ENCODE data around the gene TMEM63C. TPM values are rescaled to one million over a fixed set of nuclear protein-coding genes. Genes with fewer than 3 reads are reported as not detected.
"Not testable (repeated sequence)": the region's sequence is repeated elsewhere in the genome, so short reads cannot be mapped to it uniquely, and the experiment has no call there.

TMEM63C gene
- total and polyA plus RNA-seq, 5 donors: 0.03 to 0.23 (median 0.13) TPM; not detected in 1

DNA sequence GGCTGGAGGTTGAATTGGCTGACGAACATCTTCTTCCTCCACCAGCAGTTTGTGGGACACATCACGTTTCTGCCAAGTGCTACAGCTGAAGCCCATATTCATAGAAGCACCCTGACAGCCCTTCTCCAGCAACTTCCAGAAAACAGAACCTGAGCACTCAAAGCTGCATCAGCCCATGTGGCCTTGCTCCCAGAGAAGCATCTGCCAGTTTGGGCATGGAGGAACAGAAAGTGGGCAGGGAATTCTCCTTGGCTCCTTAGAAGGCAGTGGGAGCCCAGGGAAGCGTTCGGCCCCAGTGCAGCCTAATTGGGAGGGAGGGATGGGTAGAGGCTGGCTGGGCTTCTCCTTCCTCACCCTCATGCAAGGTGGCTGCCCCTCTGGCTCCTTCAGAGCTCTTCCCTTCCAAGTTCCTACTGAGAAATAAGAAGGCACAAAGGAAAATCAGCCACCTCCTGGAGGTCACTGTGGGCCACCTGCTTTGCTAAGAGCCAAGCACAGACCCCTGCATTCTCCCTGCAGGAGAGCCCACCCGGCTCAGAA lies 93.5 kb downstream of the TMEM63C start:
- Histone ChIP-seq H3K4me1 (ENCODE audit: control insufficient read depth, insufficient read depth, low read length) (no peaks in the 10 kb centered on the region), H3K27ac (ENCODE audit: low read length) (no peak overlapping the region), H3K9me3 (ENCODE audit: control insufficient read depth, low read length) (no peaks in the 10 kb centered on the region), H3K27me3 (ENCODE audit: control insufficient read depth, insufficient read depth) (no peaks in the 10 kb centered on the region), H3K4me3 (ENCODE audit: low read length) (no peak overlapping the region)
- 64% methylated on average over 5 of the region's 5 CpGs for WGBS
- intact Hi-C loops (cut with DNase I): no loop called here
- ATAC-seq (no peak), DNase-seq (no peak)

DNA sequence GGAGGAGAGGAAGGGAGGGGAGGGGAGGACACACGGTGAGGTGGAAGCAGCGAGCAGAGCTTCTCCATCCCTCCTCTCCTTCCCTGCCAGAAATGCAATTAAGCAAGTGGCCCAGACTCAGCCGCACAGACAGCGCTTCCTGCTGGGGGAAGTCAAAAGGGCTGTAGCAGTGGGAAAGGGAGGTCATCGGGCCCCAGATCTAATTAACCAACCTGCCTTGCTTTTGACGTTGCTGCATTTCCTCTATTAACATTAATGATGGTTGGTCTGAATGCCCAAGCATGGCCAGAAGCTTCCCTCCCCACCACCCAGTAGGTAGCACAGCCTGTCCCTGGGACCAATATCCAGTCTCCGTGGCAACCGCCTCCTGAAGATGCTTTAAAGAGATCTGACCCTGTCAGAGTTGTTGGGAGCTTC lies 94.0 kb downstream of the TMEM63C start:
- Histone ChIP-seq H3K4me3 (ENCODE audit: low read length) (no peak overlapping the region), H3K27ac (ENCODE audit: low read length) (no peak overlapping the region), H3K4me1 (ENCODE audit: control insufficient read depth, insufficient read depth, low read length) (no peaks in the 10 kb centered on the region), H3K27me3 (ENCODE audit: control insufficient read depth, insufficient read depth) (no peaks in the 10 kb centered on the region), H3K9me3 (ENCODE audit: control insufficient read depth, low read length) (no peaks in the 10 kb centered on the region)
- intact Hi-C loops (cut with DNase I): no loop called here
- 54% methylated on average over 8 of the region's 8 CpGs for WGBS
- ATAC-seq (no peak), DNase-seq (no peak)

DNA sequence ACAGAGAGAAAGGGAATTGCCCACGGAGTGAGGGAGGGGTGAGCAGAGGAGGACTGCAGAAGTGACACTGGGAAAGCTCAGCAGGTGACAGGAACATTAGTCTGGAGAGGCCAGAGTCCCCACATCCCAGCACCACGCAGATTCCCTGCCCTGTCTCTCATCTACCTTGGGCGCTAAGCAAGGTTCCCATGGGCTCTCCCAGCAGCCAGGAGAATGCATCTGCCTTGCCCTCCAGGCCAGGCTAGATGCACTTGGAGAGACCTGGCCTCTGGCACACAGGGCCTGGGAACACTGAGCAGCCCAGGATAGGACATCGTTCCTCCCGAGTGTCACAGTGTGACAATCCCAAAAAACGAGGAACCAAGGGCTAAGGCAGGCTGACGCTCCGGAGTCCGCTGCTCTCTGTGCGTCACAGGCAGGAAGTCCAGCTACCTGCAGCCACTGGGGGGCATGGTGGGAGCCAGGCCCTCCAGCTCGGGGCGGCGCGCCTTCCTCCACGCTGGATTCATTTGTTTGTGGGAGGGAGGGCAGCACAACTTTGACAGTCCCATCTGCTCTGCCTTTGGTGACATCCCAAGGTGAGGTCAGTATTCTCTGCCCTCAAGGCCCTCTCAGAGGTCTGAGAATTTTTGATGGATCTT lies 94.8 kb downstream of the TMEM63C start:
- ATAC-seq: no peak
- Histone ChIP-seq H3K27ac (ENCODE audit: low read length) (no peak overlapping the region), H3K4me3 (ENCODE audit: low read length) (no peak overlapping the region), H3K9me3 (ENCODE audit: control insufficient read depth, low read length) (no peaks in the 10 kb centered on the region), H3K27me3 (ENCODE audit: control insufficient read depth, insufficient read depth) (no peaks in the 10 kb centered on the region), H3K4me1 (ENCODE audit: control insufficient read depth, insufficient read depth, low read length) (no peaks in the 10 kb centered on the region)
- WGBS: 81% methylated on average over 15 of the region's 15 CpGs
- intact Hi-C loops (cut with DNase I): no loop called here
- DNase-seq: no peak

DNA sequence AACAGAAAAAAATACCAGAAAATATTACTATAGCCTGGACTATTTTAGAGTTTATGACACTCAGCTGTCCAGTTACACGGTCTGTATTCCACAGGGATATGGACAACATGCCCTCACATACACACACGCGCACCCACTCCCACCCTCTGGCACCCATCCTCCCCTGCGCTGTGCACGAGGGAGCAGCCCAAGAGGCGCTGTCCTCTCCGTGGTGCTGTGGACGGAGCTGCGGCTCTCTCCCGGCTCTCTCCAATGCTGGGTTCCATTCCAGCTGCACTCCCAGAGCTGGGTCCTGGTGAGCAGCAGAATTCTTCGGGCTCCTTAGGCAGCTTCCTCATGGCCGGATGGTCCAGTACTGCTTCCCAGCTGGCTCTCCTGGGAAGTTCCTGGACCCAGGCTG lies 95.4 kb downstream of the TMEM63C start:
- no peak for DNase-seq
- 90% methylated on average over 12 of the region's 12 CpGs for WGBS
- intact Hi-C loops (cut with DNase I): no loop called here
- no peak for ATAC-seq
- H3K9me3 ChIP-seq (ENCODE audit: control insufficient read depth, low read length): no peaks in the 10 kb centered on the region
- H3K27ac ChIP-seq (ENCODE audit: low read length): no peak overlapping the region
- no peaks in the 10 kb centered on the region for H3K27me3 ChIP-seq (ENCODE audit: control insufficient read depth, insufficient read depth)
- H3K4me1 ChIP-seq (ENCODE audit: control insufficient read depth, insufficient read depth, low read length): no peaks in the 10 kb centered on the region
- no peak overlapping the region for H3K4me3 ChIP-seq (ENCODE audit: low read length)

- intact Hi-C loops (cut with DNase I): no loop called here
- ATAC-seq (no peak), DNase-seq (no peak)
- H3K27me3 ChIP-seq (ENCODE audit: control insufficient read depth, insufficient read depth): no peaks in the 10 kb centered on the region
- no peaks in the 10 kb centered on the region for H3K4me1 ChIP-seq (ENCODE audit: control insufficient read depth, insufficient read depth, low read length)
- H3K9me3 ChIP-seq (ENCODE audit: control insufficient read depth, low read length): no peaks in the 10 kb centered on the region
- no peak overlapping the region for H3K27ac ChIP-seq (ENCODE audit: low read length)
- WGBS: 94% methylated on average over 14 of the region's 14 CpGs
- H3K4me3 ChIP-seq (ENCODE audit: low read length): no peak overlapping the region
Measured at GRCh38 chr14:77278461-77279230, 97.0 kb downstream of the TMEM63C start.

DNA sequence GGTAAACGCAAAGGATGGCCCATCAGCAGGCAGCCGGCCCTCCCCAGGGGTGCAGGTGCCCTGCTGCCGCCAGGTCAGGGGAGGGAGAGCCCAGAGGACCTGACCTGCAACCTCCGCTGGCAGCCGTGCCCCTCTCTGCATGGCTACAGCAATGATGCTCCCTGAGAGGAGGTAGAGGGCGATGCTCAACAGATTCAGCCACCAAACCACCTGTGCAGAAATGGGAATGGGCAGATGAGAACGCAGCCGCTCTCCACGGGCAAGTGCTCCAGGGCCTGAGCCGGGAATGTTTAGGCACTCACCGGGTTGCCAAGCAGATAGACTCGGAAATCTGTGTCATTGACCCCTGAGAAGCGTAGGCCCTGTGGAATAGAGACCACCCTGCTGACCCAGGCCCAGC lies 98.1 kb downstream of the TMEM63C start:
- 96% methylated on average over 13 of the region's 13 CpGs for WGBS
- ATAC-seq: no peak
- no peak overlapping the region for H3K4me3 ChIP-seq (ENCODE audit: low read length)
- no peak overlapping the region for H3K27ac ChIP-seq (ENCODE audit: low read length)
- no peaks in the 10 kb centered on the region for H3K9me3 ChIP-seq (ENCODE audit: control insufficient read depth, low read length)
- DNase-seq: no peak
- intact Hi-C loops (cut with DNase I): no loop called here
- no peaks in the 10 kb centered on the region for H3K4me1 ChIP-seq (ENCODE audit: control insufficient read depth, insufficient read depth, low read length)
- H3K27me3 ChIP-seq (ENCODE audit: control insufficient read depth, insufficient read depth): no peaks in the 10 kb centered on the region

DNA sequence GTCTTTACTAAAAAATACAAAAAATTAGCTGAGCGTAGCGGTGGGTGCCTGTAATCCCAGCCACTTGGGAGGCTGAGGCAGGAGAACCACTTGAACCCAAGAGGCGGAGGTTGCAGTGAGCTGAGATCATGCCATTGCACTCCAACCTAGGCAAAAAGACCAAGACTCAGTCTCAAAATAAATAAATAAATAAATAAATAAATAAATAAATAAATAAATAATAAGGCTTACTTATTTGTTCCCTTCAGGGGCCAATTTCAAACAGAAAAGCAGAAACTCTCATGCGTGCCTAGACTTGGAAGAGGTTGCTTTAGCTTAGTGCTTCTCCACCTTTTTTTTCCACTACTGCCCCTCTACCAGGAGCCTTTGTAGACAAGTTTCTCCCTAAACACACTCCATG lies 99.3 kb downstream of the TMEM63C start:
- intact Hi-C loops (cut with DNase I); H3K4me1 ChIP-seq (ENCODE audit: control insufficient read depth, insufficient read depth, low read length); H3K27me3 ChIP-seq (ENCODE audit: control insufficient read depth, insufficient read depth); DNase-seq; H3K4me3 ChIP-seq (ENCODE audit: low read length); ATAC-seq; H3K27ac ChIP-seq (ENCODE audit: low read length); H3K9me3 ChIP-seq (ENCODE audit: control insufficient read depth, low read length): not testable (repeated sequence)
- WGBS: 99% methylated on average over 4 of the region's 4 CpGs

- ATAC-seq (no peak), DNase-seq (no peak)
- Histone ChIP-seq H3K27me3 (ENCODE audit: control insufficient read depth, insufficient read depth) (no peaks in the 10 kb centered on the region), H3K27ac (ENCODE audit: low read length) (no peak overlapping the region), H3K9me3 (ENCODE audit: control insufficient read depth, low read length) (no peaks in the 10 kb centered on the region), H3K4me3 (ENCODE audit: low read length) (no peak overlapping the region), H3K4me1 (ENCODE audit: control insufficient read depth, insufficient read depth, low read length) (no peaks in the 10 kb centered on the region)
- intact Hi-C loops (cut with DNase I): no loop called here
- 87% methylated on average over 6 of the region's 6 CpGs for WGBS
Measured at GRCh38 chr14:77281852-77282410, 100.3 kb downstream of the TMEM63C start.

GRCh38 chr14:77284066-77284465 lies 102.5 kb downstream of the TMEM63C start:
- Histone ChIP-seq H3K27me3 (ENCODE audit: control insufficient read depth, insufficient read depth) (no peaks in the 10 kb centered on the region), H3K4me3 (ENCODE audit: low read length) (no peak overlapping the region), H3K4me1 (ENCODE audit: control insufficient read depth, insufficient read depth, low read length) (no peaks in the 10 kb centered on the region), H3K9me3 (ENCODE audit: control insufficient read depth, low read length) (no peaks in the 10 kb centered on the region), H3K27ac (ENCODE audit: low read length) (no peak overlapping the region)
- WGBS: 87% methylated on average over 4 of the region's 4 CpGs
- DNase-seq: no peak
- ATAC-seq: no peak
- intact Hi-C loops (cut with DNase I): no loop called here

DNA sequence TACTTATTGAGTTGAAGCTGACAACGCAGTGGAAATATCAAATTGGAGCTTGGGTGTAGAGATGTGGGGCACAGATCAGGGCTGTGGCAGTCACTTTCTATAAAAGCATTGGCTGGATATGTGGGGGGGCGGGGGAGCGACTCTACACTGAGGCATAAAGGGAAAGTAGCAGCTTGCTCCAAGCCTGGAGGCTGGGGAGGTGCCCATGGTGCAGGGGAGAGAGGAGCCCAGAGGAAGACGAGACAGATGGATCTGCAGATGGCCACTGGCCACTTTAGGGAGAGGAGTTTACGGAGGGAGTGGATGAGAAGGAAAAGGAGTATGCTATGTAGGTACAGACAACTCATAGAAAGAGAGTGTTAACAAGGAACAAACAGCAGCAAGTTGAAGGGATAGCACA lies 102.9 kb downstream of the TMEM63C start:
- Histone ChIP-seq H3K9me3 (ENCODE audit: control insufficient read depth, low read length) (no peaks in the 10 kb centered on the region), H3K27ac (ENCODE audit: low read length) (no peak overlapping the region), H3K4me1 (ENCODE audit: control insufficient read depth, insufficient read depth, low read length) (no peaks in the 10 kb centered on the region), H3K27me3 (ENCODE audit: control insufficient read depth, insufficient read depth) (no peaks in the 10 kb centered on the region), H3K4me3 (ENCODE audit: low read length) (no peak overlapping the region)
- intact Hi-C loops (cut with DNase I): no loop called here
- DNase-seq: no peak
- no peak for ATAC-seq
- 96% methylated on average over 5 of the region's 5 CpGs for WGBS

DNA sequence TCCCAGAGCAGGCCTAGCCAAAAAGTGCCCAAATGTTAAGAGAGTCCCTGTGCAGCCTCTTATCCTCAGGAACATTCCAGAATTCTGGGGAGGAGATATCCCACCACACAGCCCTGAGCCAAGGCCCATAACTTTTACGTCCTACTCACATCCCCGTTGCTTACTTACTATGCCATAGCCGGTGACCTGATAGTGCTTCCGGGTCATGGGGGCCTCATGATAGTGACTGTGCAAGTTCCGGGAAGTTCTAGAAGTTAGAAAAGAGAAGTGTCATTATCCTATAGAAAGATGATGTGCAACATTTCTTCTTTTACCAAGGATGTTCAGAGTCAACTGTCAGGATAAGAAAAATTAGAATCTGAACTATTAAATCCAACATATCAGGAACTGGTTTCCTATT lies 105.0 kb downstream of the TMEM63C start:
- intact Hi-C loops (cut with DNase I): no loop called here
- DNase-seq: no peak

More for the DNA sequence above, 105.0 kb downstream of the TMEM63C start:
- WGBS: 87% methylated on average over 5 of the region's 5 CpGs
- Histone ChIP-seq H3K4me1 (ENCODE audit: control insufficient read depth, insufficient read depth, low read length) (no peaks in the 10 kb centered on the region), H3K27ac (ENCODE audit: low read length) (no peak overlapping the region), H3K27me3 (ENCODE audit: control insufficient read depth, insufficient read depth) (no peaks in the 10 kb centered on the region), H3K9me3 (ENCODE audit: control insufficient read depth, low read length) (no peaks in the 10 kb centered on the region), H3K4me3 (ENCODE audit: low read length) (no peak overlapping the region)
- no peak for ATAC-seq

Data from right cardiac atrium (tissue), 5 donors.